Stimulated activated CD8-positive, alpha-beta memory T cell treated with anti-CD3 and anti-CD28 coated beads, Interleukin-4, amount 100 ng/mL, for 48 hours (primary cell): ENCODE results near the gene POTEJ.
"Not testable (repeated sequence)": the region's sequence is repeated elsewhere in the genome, so short reads cannot be mapped to it uniquely, and the experiment has no call there.

ENCODE experiments used
- DNase-seq: peaks from one replicate; pipeline ENCODE4 v3.0.0-alpha.2; 2020

POTEJ gene

DNA sequence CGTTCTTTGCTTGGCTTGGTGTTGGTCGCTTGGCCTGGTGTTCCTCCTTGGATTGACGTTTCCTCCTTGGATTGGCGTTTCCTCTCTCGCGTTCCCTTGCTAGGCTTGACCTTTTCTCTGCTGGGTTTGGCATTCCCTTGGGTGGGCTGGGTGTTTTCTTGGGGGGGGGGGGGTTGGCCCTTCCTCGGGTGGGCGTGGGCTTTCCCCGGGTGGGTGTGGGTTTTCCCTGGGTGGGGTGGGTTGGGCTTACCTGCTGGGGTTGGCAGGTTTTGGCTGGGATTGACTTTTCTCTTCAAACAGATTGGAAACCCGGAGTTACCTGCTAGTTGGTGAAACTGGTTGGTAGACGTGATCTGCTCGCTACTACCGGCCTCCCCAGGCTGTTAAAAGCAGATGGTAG, at the start of gene POTEJ:
Gene POTEJ, plus strand, starts transcription at position 301 of the 400 bp plus-strand sequence. Its CDS starts 93 bp downstream, at position 394.
- not testable (repeated sequence) for DNase-seq

GRCh38 chr2:130566165-130566564, 45.1 kb upstream of the POTEJ start:
- not testable (repeated sequence) for DNase-seq

DNA sequence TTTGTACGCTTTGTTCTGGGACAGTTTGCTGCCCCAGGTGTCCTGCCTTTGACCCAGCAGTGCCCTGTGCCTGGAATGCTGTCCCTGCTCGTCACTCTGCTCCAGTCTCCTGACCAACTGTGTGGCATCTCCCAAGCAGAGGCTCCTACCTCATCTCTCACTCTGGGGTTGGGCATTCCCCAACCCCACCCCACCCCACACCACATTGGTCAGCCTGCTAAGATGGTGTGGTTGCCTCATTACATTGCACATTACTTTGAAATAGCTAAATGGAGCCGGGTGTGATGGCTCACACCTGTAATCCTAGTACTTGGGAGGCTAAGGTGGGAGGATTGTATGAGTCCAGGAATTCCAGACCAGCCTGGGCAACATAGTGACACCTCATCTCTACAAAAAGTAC, 39.3 kb upstream of the POTEJ start:
- not testable (repeated sequence) for DNase-seq

DNA sequence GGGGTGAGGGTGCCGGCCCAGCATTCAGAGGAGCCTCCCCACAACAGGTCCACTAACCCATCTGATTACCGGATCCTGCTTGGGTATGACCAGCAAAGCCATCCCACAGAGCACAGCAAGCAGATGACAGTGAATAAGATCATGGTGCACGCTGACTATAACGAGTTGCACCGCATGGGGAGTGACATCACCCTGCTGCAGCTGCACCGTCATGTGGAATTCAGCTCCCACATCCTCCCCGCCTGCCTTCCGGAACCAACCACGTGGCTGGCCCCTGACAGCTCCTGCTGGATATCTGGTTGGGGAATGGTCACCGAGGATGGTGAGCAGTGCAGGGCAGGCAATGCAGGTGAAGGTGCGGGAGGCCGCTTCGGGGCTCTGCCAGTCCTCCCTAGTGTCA, 37.0 kb upstream of the POTEJ start:
- not testable (repeated sequence) for DNase-seq

DNA sequence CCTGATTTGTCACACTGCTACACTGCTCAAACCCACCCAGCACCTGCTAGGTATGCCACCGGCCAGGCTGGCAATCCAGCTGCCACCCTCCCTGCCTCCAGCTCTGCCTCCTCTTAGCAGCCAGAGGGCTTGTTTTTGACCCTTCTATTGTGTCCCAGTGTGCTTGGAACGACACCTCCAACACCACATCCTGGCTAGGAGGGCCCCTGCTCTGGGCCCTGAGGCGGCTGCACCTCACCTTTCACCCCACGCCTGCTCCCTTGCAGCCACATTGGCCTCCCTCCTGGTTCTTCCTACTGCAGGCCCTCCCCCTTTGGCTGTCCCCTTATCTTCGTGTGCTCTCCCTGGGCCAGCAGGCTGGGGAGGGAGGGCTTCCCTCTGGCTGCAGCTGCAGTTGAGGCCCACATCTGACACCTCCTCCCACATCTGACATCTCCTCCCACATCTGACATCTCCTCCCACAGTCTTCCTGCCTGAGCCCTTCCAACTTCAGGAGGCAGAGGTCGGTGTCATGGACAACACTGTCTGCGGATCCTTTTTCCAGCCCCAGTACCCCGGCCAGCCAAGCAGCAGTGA, 34.9 kb upstream of the POTEJ start:
- not testable (repeated sequence) for DNase-seq

DNA sequence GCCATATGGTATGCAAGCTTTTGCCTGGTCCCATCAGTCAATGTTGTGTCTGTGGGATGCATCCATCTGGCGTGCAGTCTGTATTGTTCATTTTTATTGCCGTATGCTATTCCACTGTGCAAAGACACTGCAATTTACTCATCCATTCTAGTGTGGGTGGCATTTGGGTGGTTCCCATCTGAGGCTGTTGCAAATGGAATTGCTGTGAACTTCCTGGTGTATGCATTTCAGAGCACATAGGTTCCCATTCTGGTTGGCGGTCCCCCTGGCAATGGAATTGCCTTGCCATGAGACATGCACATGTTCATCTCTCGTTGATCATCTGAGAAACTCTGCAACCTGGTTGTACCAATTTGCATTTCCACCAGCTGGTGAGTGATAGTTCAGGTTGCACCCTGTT, 33.7 kb upstream of the POTEJ start:
- not testable (repeated sequence) for DNase-seq

DNA sequence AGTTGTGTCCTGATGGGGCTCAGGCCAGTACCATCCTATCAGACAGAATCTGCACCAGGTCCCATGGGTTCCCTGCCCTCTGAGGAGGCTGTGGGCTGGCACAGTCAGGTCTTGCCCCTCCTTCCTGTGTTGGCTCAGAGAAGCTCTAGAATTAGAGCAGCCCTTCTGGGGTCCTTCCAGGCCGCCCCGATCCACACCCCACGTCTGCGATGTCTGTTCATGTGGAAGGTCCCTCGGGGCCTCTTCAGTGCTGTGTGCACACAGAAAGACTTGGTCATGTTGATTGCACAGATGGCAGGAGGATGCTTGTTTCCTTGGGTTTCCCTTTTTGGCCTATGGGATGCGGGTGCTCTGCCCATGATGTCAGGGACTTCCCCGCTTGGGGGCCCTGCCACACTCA, 32.1 kb upstream of the POTEJ start:
- DNase-seq = not testable (repeated sequence)

GRCh38 chr2:130581491-130581890, 29.7 kb upstream of the POTEJ start:
- DNase-seq = peak; percentile 11

DNA sequence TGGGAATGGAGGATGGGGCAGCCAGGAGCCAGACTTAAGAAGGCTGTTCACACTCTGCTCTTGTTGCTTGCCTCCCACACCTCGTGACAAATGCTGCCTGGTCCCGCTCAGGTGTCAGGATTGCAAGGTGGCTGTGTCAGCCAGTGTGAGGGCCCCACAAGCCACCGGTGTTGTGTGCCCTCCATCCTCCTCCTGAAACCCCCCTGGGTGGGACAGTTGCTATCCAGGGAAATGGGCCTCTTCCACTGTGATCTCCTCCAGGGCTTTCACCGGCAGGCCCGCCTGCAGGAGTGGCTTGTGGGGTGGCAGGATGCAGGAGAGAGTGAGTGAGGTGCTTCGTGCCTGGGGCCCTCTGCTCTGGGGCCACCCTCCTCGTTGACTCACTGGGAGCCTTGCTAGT, 28.3 kb upstream of the POTEJ start:
- DNase-seq = not testable (repeated sequence)

GRCh38 chr2:130583582-130583981, 27.7 kb upstream of the POTEJ start:
- not testable (repeated sequence) for DNase-seq

GRCh38 chr2:130584726-130585125, 26.5 kb upstream of the POTEJ start:
- DNase-seq = peak; percentile 13

DNA sequence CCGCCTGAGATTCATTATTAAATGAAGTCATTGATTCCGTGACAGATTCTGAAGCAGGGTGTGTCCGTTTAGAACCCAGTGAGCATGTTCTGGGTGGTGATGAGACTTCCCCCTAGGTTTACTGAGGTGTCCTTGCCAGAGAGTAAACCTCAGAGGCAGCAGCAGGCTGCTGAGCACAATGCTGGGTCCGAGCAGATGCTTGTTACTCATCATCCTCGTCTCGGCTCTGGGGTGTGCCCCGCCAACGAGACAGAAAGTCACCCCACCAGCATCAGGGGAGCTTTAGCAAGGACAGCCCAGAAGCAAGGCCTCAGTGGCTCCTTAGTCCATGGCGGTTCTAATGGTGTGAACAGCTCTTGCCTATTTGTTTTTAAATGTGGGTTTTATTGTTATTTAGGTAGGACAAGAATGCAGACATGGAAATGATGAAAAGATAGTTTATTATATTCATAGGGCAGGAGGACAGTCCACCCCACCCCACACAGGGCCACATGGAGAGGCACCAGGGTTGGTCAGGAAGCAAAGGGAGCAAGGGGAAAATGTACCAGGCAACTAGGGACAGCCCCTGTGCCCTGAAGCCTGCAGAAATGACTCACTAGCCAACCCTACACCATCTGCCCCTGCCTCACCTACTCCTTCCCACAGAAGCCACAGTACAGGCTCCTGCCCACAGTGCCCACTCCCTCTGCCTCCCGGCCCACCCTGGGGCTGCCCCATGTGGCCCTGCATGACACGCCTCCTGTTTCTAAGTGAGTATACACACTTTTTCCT, 22.4 kb upstream of the POTEJ start:
- peak; percentile 49 for DNase-seq

- not testable (repeated sequence) for DNase-seq
Measured at GRCh38 chr2:130590170-130590841, 20.9 kb upstream of the POTEJ start.

- DNase-seq = not testable (repeated sequence)
Measured at GRCh38 chr2:130590842-130591359, 20.3 kb upstream of the POTEJ start.

DNA sequence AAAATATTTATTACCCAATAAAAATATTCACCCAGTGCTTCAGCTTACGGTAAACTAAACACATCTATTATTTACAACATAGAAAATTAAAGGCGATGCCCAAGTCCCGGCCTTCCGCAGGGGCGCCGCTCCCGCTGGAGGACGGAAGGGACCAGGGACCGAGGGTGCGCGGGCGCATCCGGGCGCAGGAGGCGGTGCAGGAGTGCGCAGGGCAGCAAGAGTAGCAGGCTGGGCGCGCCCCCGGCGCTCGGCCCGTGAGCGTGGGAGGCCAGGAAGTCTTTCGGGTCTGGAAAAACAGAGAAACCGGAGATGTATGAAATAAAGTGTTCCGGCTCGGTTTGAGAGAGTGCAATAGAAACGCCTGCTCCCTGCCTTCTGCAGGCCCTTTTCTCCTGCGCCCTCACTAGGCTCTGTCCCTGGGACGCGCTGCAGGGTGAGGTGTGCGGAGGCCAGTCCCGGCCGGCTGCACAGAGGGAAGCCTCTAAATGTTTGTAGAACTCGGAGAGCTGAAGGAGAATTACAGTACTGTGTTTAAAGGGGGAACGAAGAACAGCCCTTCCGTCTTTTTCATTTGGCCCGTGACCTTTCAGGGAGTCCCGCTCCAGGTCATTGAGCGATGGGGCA, 18.3 kb upstream of the POTEJ start:
- DNase-seq = not testable (repeated sequence)

GRCh38 chr2:130594011-130594410, 17.2 kb upstream of the POTEJ start:
- not testable (repeated sequence) for DNase-seq

GRCh38 chr2:130596757-130597156, 14.5 kb upstream of the POTEJ start:
- DNase-seq = not testable (repeated sequence)

GRCh38 chr2:130597994-130598393, 13.2 kb upstream of the POTEJ start:
- not testable (repeated sequence) for DNase-seq

GRCh38 chr2:130598463-130598862, 12.8 kb upstream of the POTEJ start:
- DNase-seq = not testable (repeated sequence)

- not testable (repeated sequence) for DNase-seq
Measured at GRCh38 chr2:130599393-130599792, 11.8 kb upstream of the POTEJ start, which contains the start of gene CFC1. Gene CFC1, minus strand, starts transcription at chr2:130599575. Its CDS starts 288 bp downstream, at chr2:130599287.

GRCh38 chr2:130599926-130600325, 11.3 kb upstream of the POTEJ start:
- not testable (repeated sequence) for DNase-seq

DNA sequence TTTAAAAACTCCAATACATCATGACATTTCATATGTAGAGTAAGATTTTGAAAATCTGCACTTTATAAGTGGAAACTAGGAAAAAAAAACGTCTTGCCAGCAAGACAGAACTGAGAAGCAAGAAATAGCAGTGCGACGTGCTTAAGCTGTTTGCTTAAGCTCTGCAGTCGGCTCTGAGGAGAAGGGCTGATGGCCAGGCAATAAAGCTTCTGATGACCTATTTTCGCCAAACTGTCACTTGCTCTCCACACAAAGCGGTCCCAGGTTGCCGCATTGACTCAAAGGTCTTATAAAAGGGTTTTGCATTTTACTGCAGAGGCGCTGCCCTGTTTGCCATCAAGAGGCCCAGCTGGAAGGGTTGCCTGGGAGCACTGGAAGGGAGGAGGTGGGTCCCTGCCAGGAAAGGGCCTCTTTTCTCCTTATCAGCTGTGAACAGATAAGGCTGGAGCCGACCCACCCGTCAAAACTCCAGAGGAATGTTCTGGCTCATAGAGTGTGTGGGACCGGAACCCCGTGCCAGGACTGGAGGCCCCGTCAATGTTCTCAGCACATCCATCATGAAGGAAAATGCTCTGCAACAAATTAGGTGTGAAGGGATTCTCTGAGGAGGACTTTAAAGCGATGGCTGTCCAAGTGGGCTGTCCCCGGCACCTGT, 9.5 kb upstream of the POTEJ start:
- DNase-seq = not testable (repeated sequence)
